CD4-positive, alpha-beta memory T cell (primary cell): ENCODE results near the gene HSF4. TPM values are rescaled to one million over a fixed set of nuclear protein-coding genes. Genes with fewer than 3 reads are reported as not detected.

Experiments used
- CTCF ChIA-PET: fragments of 350-600 bp; sonication (Branson Sonifier 250); formaldehyde crosslinking; loops from one replicate; lab custom pipeline; 2021; ENCODE audit warnings: inconsistent platforms; ENCODE audit not compliant: partially characterized antibody; lab: Charles Lee
- POLR2A ChIA-PET: fragments of 350-600 bp; sonication (Branson Sonifier 250); formaldehyde crosslinking; loops from one replicate; lab custom pipeline; 2021; ENCODE audit not compliant: partially characterized antibody; lab: Charles Lee
- DNase-seq, 5 donors: peaks; one replicate each; pipeline versions ENCODE4 v3.0.0 to v3.0.0-alpha.2; 2020 to 2022; ENCODE audit warnings: mixed read lengths in 1 of 5
- H3K27ac ChIP-seq: one replicate; pipeline ENCODE4 v1.7.0; 2013; ENCODE audit warnings: low read depth, low read length
- H3K27me3 ChIP-seq: 2 replicates; pipeline ENCODE4 v1.7.0; 2013; ENCODE audit warnings: mild to moderate bottlenecking, low read length, moderate library complexity; ENCODE audit not compliant: insufficient read depth
- H3K36me3 ChIP-seq: 2 replicates; pipeline ENCODE4 v1.7.0; 2013; ENCODE audit warnings: mild to moderate bottlenecking, low read length, moderate library complexity; ENCODE audit not compliant: insufficient read depth
- H3K4me1 ChIP-seq: 2 replicates; pipeline ENCODE4 v1.7.0; 2013; ENCODE audit warnings: mild to moderate bottlenecking, low read length, moderate library complexity; ENCODE audit not compliant: insufficient read depth
- H3K4me3 ChIP-seq, 2 donors: one replicate each; pipeline ENCODE4 v1.7.0; 2013; ENCODE audit warnings: low read length in 2 of 2, mild to moderate bottlenecking in 1 of 2
- H3K9me3 ChIP-seq, 2 donors: one replicate each; pipeline ENCODE4 v1.7.0; 2013; ENCODE audit warnings: low read length in 2 of 2, control low read depth in 1 of 2; ENCODE audit not compliant: control insufficient read depth in 1 of 2
- H3K27ac Mint-ChIP-seq, 7 donors: one replicate each; pipeline ENCODE4 v1.8.0; 2020 to 2021; ENCODE audit warnings: mixed read lengths in 7 of 7, mild to moderate bottlenecking in 6 of 7, inconsistent platforms in 3 of 7, moderate library complexity in 3 of 7
- H3K27me3 Mint-ChIP-seq, 2 donors: one replicate each; pipeline ENCODE4 v1.8.0; 2020 to 2021; ENCODE audit warnings: mixed read lengths in 2 of 2
- H3K36me3 Mint-ChIP-seq, 2 donors: one replicate each; pipeline ENCODE4 v1.8.0; 2020 to 2021; ENCODE audit warnings: mixed read lengths in 2 of 2, inconsistent platforms in 1 of 2, mild to moderate bottlenecking in 1 of 2
- H3K4me1 Mint-ChIP-seq, 4 donors: one replicate each; pipeline ENCODE4 v1.8.0; 2020 to 2021; ENCODE audit warnings: mixed read lengths in 4 of 4, mild to moderate bottlenecking in 1 of 4
- H3K4me3 Mint-ChIP-seq, 8 donors: one replicate each; pipeline ENCODE4 v1.8.0; 2020 to 2021; ENCODE audit warnings: mixed read lengths in 8 of 8, mild to moderate bottlenecking in 7 of 8, moderate library complexity in 6 of 8, inconsistent platforms in 3 of 8
- H3K9me3 Mint-ChIP-seq, 8 donors: one replicate each; pipeline ENCODE4 v1.8.0; 2020 to 2021; ENCODE audit warnings: mixed read lengths in 8 of 8, mild to moderate bottlenecking in 5 of 8, inconsistent platforms in 3 of 8, moderate library complexity in 1 of 8
- intact Hi-C: fragments of 100-400 bp; cut with micrococcal nuclease; formaldehyde crosslinking; loops from one replicate; pipeline ENCODE4 v1.15.1; 2023
- microRNA-seq: library from miRNA; unstranded; fragments of <30 nt; microRNA quantifications from one replicate; pipeline ENCODE4 v1.2.0, GENCODE V29; 2021; ENCODE audit warnings: borderline replicate concordance, borderline number of aligned reads, borderline microRNAs expressed, mixed read lengths
- polyA plus RNA-seq, 2 donors: library from polyadenylated mRNA; unstranded; fragments of 300-500 nt; fragmentation: Illumina TruSeq; gene quantifications; one replicate each; pipeline ENCODE4 v1.2.3, GENCODE V29; 2021
- total RNA-seq, 2 experiments: library from RNA; stranded (reverse); gene quantifications; one replicate each; pipeline ENCODE4 v1.2.3, GENCODE V29; 2021

Gene HSF4
- total and polyA plus RNA-seq, 4 experiments from 2014 or later: 0.37 to 98.7 (median 93.6) TPM; not detected in 1

DNA sequence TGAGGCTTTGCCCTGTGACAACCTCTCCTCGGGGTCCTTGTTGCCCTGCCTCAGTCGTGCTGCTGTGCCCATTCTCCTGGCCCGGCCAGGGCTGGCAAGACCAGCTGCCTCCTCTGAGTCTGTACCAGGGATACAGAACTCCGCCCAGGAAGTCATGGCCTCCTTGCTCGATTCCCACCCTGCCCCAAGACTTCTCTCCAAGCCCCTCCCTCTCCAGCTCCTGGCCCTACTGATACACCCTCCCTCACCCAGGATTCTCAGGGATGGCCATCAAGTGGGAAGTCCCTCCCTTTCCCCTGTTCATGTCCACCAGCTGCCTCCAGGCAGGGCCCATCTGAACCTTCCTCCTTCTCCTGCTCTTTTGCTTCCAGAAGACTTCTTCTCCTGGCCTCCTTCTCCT, 51.2 kb downstream of the HSF4 start:
- POLR2A ChIA-PET: interaction anchor here (1.1 to 1.9 kb wide), 3 partner anchors 8 to 23 kb away, joined by 3 to 5 read pairs (median 4); partner anchors contain the start of gene TMEM208
- Mint-ChIP-seq H3K27ac (peak overlapping the region in 3 of 7 donors; percentile 13 to 53 (median 43)), H3K27me3 (no peaks in the 10 kb centered on the region), H3K4me1 (peaks cover 0 to 3% (median 2%) of the 10 kb centered on the region in 4 donors), H3K36me3 (peaks cover 2 to 5% of the 10 kb centered on the region in 2 donors), H3K9me3 (no peaks in the 10 kb centered on the region), H3K4me3 (no peak overlapping the region)
- no peak for DNase-seq
- CTCF ChIA-PET: interaction anchor here (0.7 kb wide), 1 partner anchor 550 kb away, joined by 3 read pairs; no protein-coding TSS in a partner anchor
- H3K4me3 ChIP-seq: no peak overlapping the region
- H3K4me1 ChIP-seq: no peaks in the 10 kb centered on the region
- H3K9me3 ChIP-seq: no peaks in the 10 kb centered on the region
- intact Hi-C loops: no loop called here
- no peak overlapping the region for H3K27ac ChIP-seq
- no peaks in the 10 kb centered on the region for H3K36me3 ChIP-seq
- H3K27me3 ChIP-seq: no peaks in the 10 kb centered on the region

DNA sequence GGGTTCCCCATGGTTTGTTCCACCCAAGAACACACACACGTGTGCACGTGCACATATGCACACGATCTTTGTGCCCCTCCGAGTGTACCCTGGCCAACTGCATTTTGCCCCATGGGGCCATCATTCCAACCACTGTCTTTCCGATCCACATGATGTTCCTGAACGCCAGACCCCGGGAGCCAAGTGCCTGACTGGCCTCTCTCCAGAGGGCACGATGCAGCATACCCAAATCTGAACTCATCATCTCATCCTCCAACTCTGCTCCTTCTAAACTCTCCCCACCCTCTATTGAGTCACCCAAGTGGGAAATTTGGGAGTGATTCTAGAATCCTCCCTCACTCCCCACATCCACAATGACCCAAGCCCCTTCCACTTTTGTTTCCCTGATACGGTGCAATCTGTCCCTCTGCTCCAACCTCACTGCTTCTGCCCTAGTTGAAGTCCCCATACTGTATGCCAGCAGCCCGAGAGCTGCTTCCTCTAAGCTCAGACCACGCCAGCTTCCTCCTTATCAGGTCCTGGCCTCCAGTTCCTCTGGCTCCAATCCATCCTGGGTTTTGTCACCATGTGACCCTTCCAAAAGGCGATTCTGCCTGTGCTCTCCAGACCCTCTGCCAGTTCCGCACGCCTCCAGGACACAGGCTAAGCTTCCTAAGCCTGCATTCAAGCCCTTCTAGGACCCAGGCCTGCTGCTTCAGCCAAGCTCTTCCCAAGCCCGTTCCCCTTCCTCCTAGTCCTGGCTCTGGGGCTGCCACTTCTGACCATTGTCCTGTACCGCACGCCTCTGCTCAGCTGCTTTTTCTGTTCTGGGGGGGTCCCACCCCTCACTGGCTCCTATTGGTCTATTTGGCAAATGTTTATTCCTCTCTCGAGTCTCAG, 52.3 kb downstream of the HSF4 start:
- CTCF ChIA-PET: no interaction called here
- intact Hi-C loops: no loop called here
- Histone ChIP-seq H3K36me3 (no peaks in the 10 kb centered on the region), H3K27ac (no peak overlapping the region), H3K27me3 (no peaks in the 10 kb centered on the region), H3K4me1 (no peaks in the 10 kb centered on the region), H3K9me3 (no peaks in the 10 kb centered on the region), H3K4me3 (no peak overlapping the region)
- Mint-ChIP-seq H3K4me1 (peaks cover 0 to 4% (median 2%) of the 10 kb centered on the region in 4 donors), H3K9me3 (no peaks in the 10 kb centered on the region), H3K27me3 (no peaks in the 10 kb centered on the region), H3K36me3 (peaks cover 2 to 6% of the 10 kb centered on the region in 2 donors), H3K4me3 (no peak overlapping the region), H3K27ac (peak overlapping the region in 3 of 7 donors; percentile 24 to 71 (median 50))
- no peak for DNase-seq
- POLR2A ChIA-PET: no interaction called here

Small RNAs within 50 kb of the gene (microRNA-seq; reads per million reads assigned to microRNA genes)
- 116 reads per million, percentile 70 among the genes with 10 or more reads in this experiment for gene MIR328

Other genes with a start within 250 kb of the HSF4 start
- not detected for gene CDH16, start 245.9 kb upstream of the HSF4 start, total RNA-seq
- gene CDH16, start 245.9 kb upstream of the HSF4 start, polyA plus RNA-seq: not detected
- under 1 TPM; 0.29 to 0.58 TPM for gene RRAD, start 239.2 kb upstream of the HSF4 start, total RNA-seq
- not detected for gene RRAD, start 239.2 kb upstream of the HSF4 start, polyA plus RNA-seq
- 10 to 100 TPM; 72.7 to 75.0 TPM for gene CIAO2B, start 230.3 kb upstream of the HSF4 start, total RNA-seq
- gene CIAO2B, start 230.3 kb upstream of the HSF4 start, polyA plus RNA-seq: 100 to 1,000 TPM; 128 to 150 TPM
- 10 to 100 TPM; 46.5 to 51.0 TPM for gene CES2, start 229.2 kb upstream of the HSF4 start, total RNA-seq
- gene CES2, start 229.2 kb upstream of the HSF4 start, polyA plus RNA-seq: 10 to 100 TPM; 25.4 to 30.4 TPM
- under 1 TPM; 0.32 to 0.61 TPM for gene CES3, start 203.5 kb upstream of the HSF4 start, total RNA-seq
- gene CES3, start 203.5 kb upstream of the HSF4 start, polyA plus RNA-seq: not detected
- gene CES4A, start 176.2 kb upstream of the HSF4 start, total RNA-seq: 10 to 100 TPM; 19.8 to 21.9 TPM
- 10 to 100 TPM in 1 of 2 donors, 1 to 10 TPM in 1; 4.1 to 12.2 TPM for gene CES4A, start 176.2 kb upstream of the HSF4 start, polyA plus RNA-seq
- gene CBFB, start 135.6 kb upstream of the HSF4 start, total RNA-seq: 100 to 1,000 TPM; 112 TPM
- 100 to 1,000 TPM; 102 to 108 TPM for gene CBFB, start 135.6 kb upstream of the HSF4 start, polyA plus RNA-seq
- gene PHAF1, start 54.8 kb upstream of the HSF4 start, total RNA-seq: 10 to 100 TPM; 22.2 to 22.7 TPM
- gene PHAF1, start 54.8 kb upstream of the HSF4 start, polyA plus RNA-seq: 10 to 100 TPM in 1 of 2 donors, 1 to 10 TPM in 1; 7.5 to 16.1 TPM
- gene B3GNT9, start 13.7 kb upstream of the HSF4 start, total RNA-seq: 10 to 100 TPM; 10.0 to 10.4 TPM
- gene B3GNT9, start 13.7 kb upstream of the HSF4 start, polyA plus RNA-seq: 10 to 100 TPM; 10.0 to 11.8 TPM
- gene TRADD, start 4.8 kb upstream of the HSF4 start, total RNA-seq: 100 to 1,000 TPM; 161 to 173 TPM
- 100 to 1,000 TPM; 221 to 285 TPM for gene TRADD, start 4.8 kb upstream of the HSF4 start, polyA plus RNA-seq
- gene FBXL8, start 4.8 kb upstream of the HSF4 start, total RNA-seq: 10 to 100 TPM; 69.9 to 76.2 TPM
- gene FBXL8, start 4.8 kb upstream of the HSF4 start, polyA plus RNA-seq: 10 to 100 TPM; 19.2 to 26.5 TPM
- gene NOL3, start 5.8 kb downstream of the HSF4 start, total RNA-seq: 10 to 100 TPM in 1 of 2 experiments, 1 to 10 TPM in 1; 9.6 to 12.5 TPM
- 1 to 10 TPM; 1.3 to 1.7 TPM for gene NOL3, start 5.8 kb downstream of the HSF4 start, polyA plus RNA-seq
- 1 to 10 TPM; 8.6 to 9.0 TPM for gene MATCAP1, start 19.2 kb downstream of the HSF4 start, total RNA-seq
- 1 to 10 TPM; 1.8 to 3.0 TPM for gene MATCAP1, start 19.2 kb downstream of the HSF4 start, polyA plus RNA-seq
- gene EXOC3L1, start 25.4 kb downstream of the HSF4 start, total RNA-seq: not detected
- gene EXOC3L1, start 25.4 kb downstream of the HSF4 start, polyA plus RNA-seq: under 1 TPM in 1 of 2 donors, not detected in 1; 0.21 TPM
- 10 to 100 TPM; 87.3 to 91.3 TPM for gene E2F4, start 27.4 kb downstream of the HSF4 start, total RNA-seq
- 10 to 100 TPM; 53.6 to 81.1 TPM for gene E2F4, start 27.4 kb downstream of the HSF4 start, polyA plus RNA-seq
- 10 to 100 TPM; 10.1 to 10.6 TPM for gene ELMO3, start 34.4 kb downstream of the HSF4 start, total RNA-seq
- not detected for gene ELMO3, start 34.4 kb downstream of the HSF4 start, polyA plus RNA-seq
- gene TMEM208, start 62.4 kb downstream of the HSF4 start, total RNA-seq: 10 to 100 TPM; 35.5 to 35.7 TPM
- 10 to 100 TPM; 84.3 to 99.1 TPM for gene TMEM208, start 62.4 kb downstream of the HSF4 start, polyA plus RNA-seq
- gene FHOD1, start 82.7 kb downstream of the HSF4 start, total RNA-seq: 10 to 100 TPM; 56.0 to 63.3 TPM
- gene FHOD1, start 82.7 kb downstream of the HSF4 start, polyA plus RNA-seq: 1 to 10 TPM; 3.3 to 5.9 TPM
- gene SLC9A5, start 84.2 kb downstream of the HSF4 start, total RNA-seq: 1 to 10 TPM; 1.7 to 2.1 TPM
- under 1 TPM in 1 of 2 donors, not detected in 1; 0.09 TPM for gene SLC9A5, start 84.2 kb downstream of the HSF4 start, polyA plus RNA-seq
- gene PLEKHG4, start 114.8 kb downstream of the HSF4 start, total RNA-seq: 10 to 100 TPM; 17.3 to 24.0 TPM
- 1 to 10 TPM; 4.3 to 4.9 TPM for gene PLEKHG4, start 114.8 kb downstream of the HSF4 start, polyA plus RNA-seq
- gene KCTD19, start 162.0 kb downstream of the HSF4 start, total RNA-seq: not detected
- under 1 TPM in 1 of 2 donors, not detected in 1; 0.10 TPM for gene KCTD19, start 162.0 kb downstream of the HSF4 start, polyA plus RNA-seq
- not detected for gene LRRC36, start 162.1 kb downstream of the HSF4 start, total RNA-seq
- not detected for gene LRRC36, start 162.1 kb downstream of the HSF4 start, polyA plus RNA-seq
- gene TPPP3, start 228.8 kb downstream of the HSF4 start, total RNA-seq: not detected
- gene TPPP3, start 228.8 kb downstream of the HSF4 start, polyA plus RNA-seq: not detected